ENCODE results near the gene DKK1. TPM values are rescaled to one million over a fixed set of nuclear protein-coding genes. Genes with fewer than 3 reads are reported as not detected.

DKK1 gene
- total and polyA plus RNA-seq, 2 donors (not counting 3 experiments of a cell fraction or from before 2014, with no cell fraction given): 184 to 202 TPM

DNA sequence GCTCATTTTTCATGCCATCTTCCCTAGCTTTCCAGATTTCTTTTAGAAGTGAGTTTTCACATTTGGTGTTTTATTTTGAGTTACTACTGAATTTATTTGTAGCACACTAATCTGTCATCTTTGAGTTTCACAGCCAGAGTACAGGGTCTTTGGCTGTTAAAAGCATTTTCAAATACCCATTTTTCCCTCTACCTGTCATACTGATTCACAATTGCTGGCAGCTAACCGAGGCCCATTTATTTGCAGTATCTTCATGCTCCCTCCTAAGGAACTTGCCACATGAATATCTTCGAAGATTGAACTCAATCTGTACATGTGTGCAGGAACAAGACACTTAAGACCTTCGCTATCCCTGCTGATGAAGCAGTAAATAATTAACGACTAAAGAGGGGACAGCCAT is 44.8 kb upstream of the DKK1 start:
- Histone ChIP-seq H3K4me2 (ENCODE audit: insufficient read depth, low read length) (no peak overlapping the region), H2AFZ (ENCODE audit: low read depth, low read length) (no peak overlapping the region), H3K9ac (replicated peaks; ENCODE audit: extremely low read depth, insufficient read depth, low read length) (no peak overlapping the region), H3K4me1 (ENCODE audit: control insufficient read depth, extremely low read depth, insufficient read depth, low read length) (no peaks in the 10 kb centered on the region), H4K20me1 (replicated peaks; ENCODE audit: control insufficient read depth, extremely low read depth, insufficient read depth, low read length) (no peaks in the 10 kb centered on the region), H3K9me1 (replicated peaks; ENCODE audit: control insufficient read depth, extremely low read depth, insufficient read depth, low read length) (no peaks in the 10 kb centered on the region), H3K27ac (ENCODE audit: insufficient read depth, low read depth, low read length) (no peak overlapping the region), H3K27me3 (ENCODE audit: control insufficient read depth in 2 of 2, insufficient read depth in 2 of 2, low read length in 2 of 2) (no peaks in the 10 kb centered on the region), H3K79me2 (ENCODE audit: control insufficient read depth, insufficient read depth, low read length) (no peaks in the 10 kb centered on the region), H3K36me3 (ENCODE audit: control insufficient read depth in 2 of 2, extremely low read depth in 1 of 2, insufficient read depth in 2 of 2, low read length in 2 of 2) (no peaks in the 10 kb centered on the region), H3K9me3 (replicated peaks; ENCODE audit: control insufficient read depth, insufficient read depth, low read length) (no peaks in the 10 kb centered on the region), H3K4me3 (replicated peaks in 1 of 3; ENCODE audit: insufficient read depth in 1 of 3, low read depth in 1 of 3, low read length in 3 of 3) (no peak overlapping the region)
- BruUV-seq (replicated peaks): no TSS peak
- TF ChIP-seq MYC (IDR thresholded peaks at IDR 0.05; ENCODE audit: low read depth, low read length) (no peak), GATA2 (IDR thresholded peaks at IDR 0.05; ENCODE audit: insufficient read depth, insufficient read length, low read depth, low read length) (no peak), POLR2AphosphoS5 (IDR thresholded peaks at IDR 0.05; ENCODE audit: insufficient read depth, low read depth, low read length) (no peak), POLR2A (IDR thresholded peaks at IDR 0.05; ENCODE audit: low read depth, low read length) (no peak), EZH2 (IDR thresholded peaks at IDR 0.05; ENCODE audit: borderline replicate concordance, low read depth, low read length, severe bottlenecking) (no peak), JUN (IDR thresholded peaks at IDR 0.05; ENCODE audit: borderline replicate concordance, insufficient read depth, insufficient read length, low read depth) (no peak), FOS (IDR thresholded peaks at IDR 0.05; ENCODE audit: borderline replicate concordance, insufficient read depth, low read length) (no peak)
- TF ChIP-seq, protein P1, sequence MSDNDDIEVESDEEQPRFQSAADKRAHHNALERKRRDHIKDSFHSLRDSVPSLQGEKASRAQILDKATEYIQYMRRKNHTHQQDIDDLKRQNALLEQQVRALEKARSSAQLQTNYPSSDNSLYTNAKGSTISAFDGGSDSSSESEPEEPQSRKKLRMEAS (IDR thresholded peaks at IDR 0.05; ENCODE audit: insufficient read depth, insufficient read length): no peak
- TF ChIP-seq, protein P2, sequence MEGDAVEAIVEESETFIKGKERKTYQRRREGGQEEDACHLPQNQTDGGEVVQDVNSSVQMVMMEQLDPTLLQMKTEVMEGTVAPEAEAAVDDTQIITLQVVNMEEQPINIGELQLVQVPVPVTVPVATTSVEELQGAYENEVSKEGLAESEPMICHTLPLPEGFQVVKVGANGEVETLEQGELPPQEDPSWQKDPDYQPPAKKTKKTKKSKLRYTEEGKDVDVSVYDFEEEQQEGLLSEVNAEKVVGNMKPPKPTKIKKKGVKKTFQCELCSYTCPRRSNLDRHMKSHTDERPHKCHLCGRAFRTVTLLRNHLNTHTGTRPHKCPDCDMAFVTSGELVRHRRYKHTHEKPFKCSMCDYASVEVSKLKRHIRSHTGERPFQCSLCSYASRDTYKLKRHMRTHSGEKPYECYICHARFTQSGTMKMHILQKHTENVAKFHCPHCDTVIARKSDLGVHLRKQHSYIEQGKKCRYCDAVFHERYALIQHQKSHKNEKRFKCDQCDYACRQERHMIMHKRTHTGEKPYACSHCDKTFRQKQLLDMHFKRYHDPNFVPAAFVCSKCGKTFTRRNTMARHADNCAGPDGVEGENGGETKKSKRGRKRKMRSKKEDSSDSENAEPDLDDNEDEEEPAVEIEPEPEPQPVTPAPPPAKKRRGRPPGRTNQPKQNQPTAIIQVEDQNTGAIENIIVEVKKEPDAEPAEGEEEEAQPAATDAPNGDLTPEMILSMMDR (IDR thresholded peaks at IDR 0.05; ENCODE audit: extremely low read depth in 1 of 2, insufficient read depth in 1 of 2, low read depth in 1 of 2, low read length in 2 of 2): no peak
- CTCF ChIA-PET: interaction anchor here (0.9 kb wide), 1 partner anchor 16 kb away, joined by 4 read pairs; no protein-coding TSS in a partner anchor
- FAIRE-seq (no peak), DNase-seq (ENCODE audit: low read depth, low spot score) (no peak)
- POLR2A ChIA-PET: no interaction called here
- dilution Hi-C loops (cut with MboI; ENCODE audit: extremely low pct_ligation_motif_present, low sequenced_read_pairs) (no loop called here), intact Hi-C loops (cut with micrococcal nuclease) (no loop called here)

Measured in endothelial cell of umbilical vein (primary cell).